ENCODE results near the gene RASA4B. TPM values are rescaled to one million over a fixed set of nuclear protein-coding genes. Genes with fewer than 3 reads are reported as not detected.
"Not testable (repeated sequence)": the region's sequence is repeated elsewhere in the genome, so short reads cannot be mapped to it uniquely, and the experiment has no call there.

The RASA4B gene
- polyA plus RNA-seq, 4 donors: 7.5 to 22.2 (median 10.1) TPM

- peak; percentile 62 to 93 (median 88) for DNase-seq (ENCODE audit: low read depth in 4 of 4, low spot score in 3 of 4)
Measured at GRCh38 chr7:102512642-102513221, 4.8 kb downstream of the RASA4B start.

- DNase-seq (ENCODE audit: low read depth in 4 of 4, low spot score in 3 of 4): not testable (repeated sequence)
Measured at GRCh38 chr7:102511860-102512522, 5.6 kb downstream of the RASA4B start.

- DNase-seq (ENCODE audit: low read depth in 4 of 4, low spot score in 3 of 4): not testable (repeated sequence)
Measured at GRCh38 chr7:102510575-102510974, 7.0 kb downstream of the RASA4B start.

GRCh38 chr7:102507410-102508088 is 10.0 kb downstream of the RASA4B start:
- not testable (repeated sequence) for DNase-seq (ENCODE audit: low read depth in 4 of 4, low spot score in 3 of 4)

- not testable (repeated sequence) for DNase-seq (ENCODE audit: low read depth in 4 of 4, low spot score in 3 of 4)
Measured at GRCh38 chr7:102505298-102506185, 12.0 kb downstream of the RASA4B start.

GRCh38 chr7:102503141-102503540 is 14.4 kb downstream of the RASA4B start:
- DNase-seq (ENCODE audit: low read depth in 4 of 4, low spot score in 3 of 4): not testable (repeated sequence)

- not testable (repeated sequence) for DNase-seq (ENCODE audit: low read depth in 4 of 4, low spot score in 3 of 4)
Measured at GRCh38 chr7:102498321-102498720, 19.3 kb downstream of the RASA4B start.

- DNase-seq (ENCODE audit: low read depth in 4 of 4, low spot score in 3 of 4): not testable (repeated sequence)
Measured at GRCh38 chr7:102497308-102497707, 20.3 kb downstream of the RASA4B start.

- not testable (repeated sequence) for DNase-seq (ENCODE audit: low read depth in 4 of 4, low spot score in 3 of 4)
Measured at GRCh38 chr7:102496861-102497260, 20.7 kb downstream of the RASA4B start.

- not testable (repeated sequence) for DNase-seq (ENCODE audit: low read depth in 4 of 4, low spot score in 3 of 4)
Measured at GRCh38 chr7:102494473-102495149, 23.0 kb downstream of the RASA4B start.

GRCh38 chr7:102494026-102494425 is 23.6 kb downstream of the RASA4B start:
- not testable (repeated sequence) for DNase-seq (ENCODE audit: low read depth in 4 of 4, low spot score in 3 of 4)

GRCh38 chr7:102493220-102493935 is 24.2 kb downstream of the RASA4B start:
- DNase-seq (ENCODE audit: low read depth in 4 of 4, low spot score in 3 of 4): not testable (repeated sequence)

GRCh38 chr7:102490529-102491075 is 27.0 kb downstream of the RASA4B start:
- not testable (repeated sequence) for DNase-seq (ENCODE audit: low read depth in 4 of 4, low spot score in 3 of 4)

GRCh38 chr7:102484317-102484716 is 33.3 kb downstream of the RASA4B start:
- DNase-seq (ENCODE audit: low read depth in 4 of 4, low spot score in 3 of 4): not testable (repeated sequence)

GRCh38 chr7:102481962-102482361 is 35.6 kb downstream of the RASA4B start:
- DNase-seq (ENCODE audit: low read depth in 4 of 4, low spot score in 3 of 4): not testable (repeated sequence)

- not testable (repeated sequence) for DNase-seq (ENCODE audit: low read depth in 4 of 4, low spot score in 3 of 4)
Measured at GRCh38 chr7:102479982-102480637, 37.5 kb downstream of the RASA4B start.

- not testable (repeated sequence) for DNase-seq (ENCODE audit: low read depth in 4 of 4, low spot score in 3 of 4)
Measured at GRCh38 chr7:102479209-102479584, 38.4 kb downstream of the RASA4B start.
